ENCODE results near the gene KIF22.
"Not testable (repeated sequence)": the region's sequence is repeated elsewhere in the genome, so short reads cannot be mapped to it uniquely, and the experiment has no call there.

KIF22 gene

DNA sequence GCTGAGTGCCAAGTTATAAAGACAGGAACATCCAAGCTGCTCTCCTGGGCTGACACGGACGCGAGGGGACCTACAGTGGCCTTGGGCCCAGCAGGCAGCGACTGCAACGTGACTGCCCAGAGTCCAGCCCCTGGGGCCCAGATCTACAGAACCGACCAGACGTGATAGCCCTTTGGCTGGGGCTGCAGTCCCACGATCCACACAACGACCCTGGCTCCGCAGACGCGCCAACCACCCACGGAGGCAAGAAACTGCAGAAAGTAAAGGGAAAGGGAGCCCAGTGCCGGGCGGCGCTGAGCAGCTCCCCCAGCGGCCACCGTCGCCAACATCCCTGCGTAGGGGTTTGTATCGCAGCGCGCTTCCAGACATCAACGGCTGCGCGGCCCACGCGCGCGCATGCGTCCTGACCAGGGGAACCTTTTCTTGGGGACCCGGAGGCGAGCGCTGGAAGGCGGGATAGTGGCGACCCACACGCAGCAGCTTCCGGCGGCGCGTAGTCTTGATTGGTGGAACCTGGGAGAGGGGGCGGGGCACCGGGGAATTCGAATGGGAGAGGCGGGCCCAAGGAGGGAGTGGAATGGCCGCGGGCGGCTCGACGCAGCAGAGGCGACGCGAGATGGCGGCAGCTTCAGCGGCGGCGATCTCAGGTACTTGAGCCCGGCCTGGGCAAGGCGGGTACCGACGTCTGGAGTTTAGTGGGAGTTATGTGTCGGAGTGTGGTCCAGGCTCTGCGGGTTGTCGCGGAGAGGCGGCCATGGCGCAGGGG lies at the start of gene KIF22:
KIF22 (plus strand) TSS at position 569 of the 766 bp plus-strand sequence; CDS start at position 578, 9 bp downstream.
- peak; percentile 99 for DNase-seq (ENCODE audit: low read depth)

DNA sequence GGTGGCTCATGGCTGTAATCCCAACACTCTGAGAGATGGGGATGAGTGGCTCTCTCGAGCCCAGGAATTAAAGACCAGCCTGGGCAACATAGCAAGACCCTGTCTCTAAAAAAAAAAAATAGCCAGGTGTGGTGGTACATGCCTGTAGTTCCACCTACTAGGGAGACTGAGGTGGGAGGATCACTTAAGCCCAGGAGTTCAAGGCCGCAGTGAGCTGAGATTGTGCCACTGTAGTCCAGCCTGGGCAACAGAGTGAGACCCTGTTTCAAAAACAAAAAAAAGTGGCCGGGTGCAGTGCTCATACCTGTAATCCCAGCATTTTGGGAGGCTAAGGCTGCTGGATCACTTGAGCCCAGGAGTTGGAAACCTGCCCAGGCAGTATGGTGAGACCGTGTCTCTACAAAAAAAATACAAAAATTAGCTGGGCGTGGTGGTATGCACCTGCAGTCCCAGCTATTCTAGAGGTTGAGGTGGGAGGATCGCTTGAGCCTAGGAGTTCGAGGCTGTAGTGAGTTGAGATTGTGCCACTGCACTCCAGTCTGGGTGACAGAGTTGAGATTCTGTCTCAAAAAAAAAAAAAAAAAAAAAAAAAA lies 47.8 kb upstream of the KIF22 start:
- no peak for DNase-seq (ENCODE audit: low read depth)

DNA sequence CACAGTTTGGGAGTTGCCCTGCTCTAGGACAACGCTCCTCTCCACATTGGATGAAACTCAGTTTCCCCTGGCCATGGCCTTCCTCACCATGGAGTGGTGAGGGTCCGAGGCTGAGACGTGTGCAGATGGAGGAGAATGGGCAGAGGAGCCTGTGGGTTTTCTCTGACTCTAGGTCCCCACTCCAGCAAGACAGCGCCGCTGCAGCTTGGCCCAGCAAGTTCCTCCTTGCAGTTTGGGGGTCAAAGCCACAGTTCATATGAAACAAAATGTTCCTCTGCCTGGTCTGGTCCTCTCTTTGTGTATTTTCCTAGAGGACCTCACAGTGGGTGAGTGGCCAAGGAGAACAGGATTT lies 47.1 kb upstream of the KIF22 start:
- DNase-seq (ENCODE audit: low read depth) = no peak

DNA sequence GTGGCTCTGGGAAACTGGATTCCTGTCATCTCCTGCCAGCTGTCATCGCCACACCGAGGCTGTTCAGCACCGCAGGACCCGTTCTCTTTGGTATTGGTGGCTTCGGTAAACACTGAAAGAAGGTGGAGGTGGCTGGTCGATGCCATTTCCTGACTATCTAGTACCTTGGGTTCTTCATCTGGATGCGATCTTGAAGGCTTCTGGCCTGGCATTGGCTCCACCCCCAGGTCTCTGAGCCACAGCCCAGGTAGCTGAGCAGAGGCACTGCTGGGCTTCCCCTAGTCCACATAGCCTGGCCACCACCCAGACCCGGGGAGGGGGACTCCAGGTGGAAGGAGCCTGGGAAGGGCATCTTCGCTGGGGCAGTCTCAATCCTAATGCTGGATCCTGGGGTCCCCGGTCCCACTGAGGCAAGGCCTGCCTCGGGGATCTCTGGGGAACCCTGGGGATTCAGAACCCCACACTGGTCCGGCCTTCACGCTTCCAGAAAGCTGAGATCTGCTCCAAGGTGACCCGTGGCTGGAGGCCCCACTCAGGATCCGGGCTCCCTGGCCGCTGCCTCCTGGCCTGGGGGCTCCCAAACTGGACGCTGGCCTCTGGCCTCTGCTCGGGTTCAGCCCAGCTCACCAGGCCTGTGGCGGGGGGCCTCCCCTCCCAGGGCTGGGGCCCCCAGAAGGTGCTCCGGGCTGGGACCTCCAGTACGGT lies 46.6 kb upstream of the KIF22 start:
- DNase-seq (ENCODE audit: low read depth) = no peak

DNA sequence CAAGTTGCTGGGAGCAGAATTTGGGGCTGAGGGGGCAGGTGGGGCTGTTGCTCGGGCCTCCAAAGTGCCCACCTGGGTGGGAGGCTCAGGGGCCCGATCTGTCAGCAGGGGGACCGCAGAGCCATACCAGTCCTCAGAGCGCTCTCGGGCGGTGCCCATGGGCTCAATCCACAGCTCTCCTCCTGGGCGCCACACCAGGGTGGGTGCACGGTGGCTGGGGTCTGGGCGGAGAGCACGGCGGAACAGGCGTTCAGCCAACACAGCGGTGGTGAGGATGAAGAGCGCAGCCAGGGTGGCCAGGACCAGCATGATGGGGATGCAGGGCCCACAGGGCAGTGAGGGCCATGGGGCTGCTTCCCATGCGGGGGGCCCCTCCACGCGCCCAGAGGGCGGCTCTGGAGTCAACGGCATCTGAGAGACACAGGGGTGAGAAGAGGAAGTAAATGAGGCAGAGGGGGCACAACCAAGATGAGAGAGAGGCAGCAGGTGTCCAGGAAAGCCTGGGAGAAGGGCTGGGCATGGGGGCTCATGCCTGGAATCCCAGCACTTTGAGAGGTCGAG lies 45.9 kb upstream of the KIF22 start:
- no peak for DNase-seq (ENCODE audit: low read depth)

GRCh38 chr16:29745121-29745852 lies 45.3 kb upstream of the KIF22 start:
- no peak for DNase-seq (ENCODE audit: low read depth)

DNA sequence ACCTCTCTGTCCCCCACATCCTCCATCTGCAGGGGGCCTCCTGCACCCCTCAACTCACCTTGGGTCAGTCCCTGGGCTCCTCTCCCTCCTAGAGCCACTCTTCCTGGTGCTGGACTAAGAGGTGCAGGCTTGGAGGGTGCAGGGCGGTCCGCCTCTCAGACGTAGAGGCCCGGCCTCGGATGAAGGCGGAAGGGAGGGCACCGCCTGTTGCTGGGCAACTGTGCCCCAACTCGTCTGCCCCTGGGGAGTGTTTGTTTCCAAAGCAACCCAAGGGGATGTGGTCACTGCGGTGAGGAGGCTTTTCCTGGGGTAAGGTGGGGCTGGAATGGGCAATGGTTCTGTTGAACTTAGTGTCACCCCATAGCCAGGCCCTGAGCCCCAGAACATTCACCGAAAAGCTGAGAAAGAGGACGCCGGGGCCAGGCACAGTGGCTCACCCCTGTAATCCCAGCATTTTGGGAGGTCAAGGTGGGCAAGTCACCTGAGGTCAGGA lies 44.7 kb upstream of the KIF22 start, which contains the start of gene C16orf54:
C16orf54 (minus strand) TSS at position 138 of the 493 bp plus-strand sequence. CDS start 1,039 bp downstream, outside the sequence.
- DNase-seq (ENCODE audit: low read depth) = peak; percentile 88

- not testable (repeated sequence) for DNase-seq (ENCODE audit: low read depth)
Observed at GRCh38 chr16:29746518-29746917, 44.0 kb upstream of the KIF22 start.

GRCh38 chr16:29747947-29748759 lies 42.4 kb upstream of the KIF22 start:
- DNase-seq (ENCODE audit: low read depth) = no peak

DNA sequence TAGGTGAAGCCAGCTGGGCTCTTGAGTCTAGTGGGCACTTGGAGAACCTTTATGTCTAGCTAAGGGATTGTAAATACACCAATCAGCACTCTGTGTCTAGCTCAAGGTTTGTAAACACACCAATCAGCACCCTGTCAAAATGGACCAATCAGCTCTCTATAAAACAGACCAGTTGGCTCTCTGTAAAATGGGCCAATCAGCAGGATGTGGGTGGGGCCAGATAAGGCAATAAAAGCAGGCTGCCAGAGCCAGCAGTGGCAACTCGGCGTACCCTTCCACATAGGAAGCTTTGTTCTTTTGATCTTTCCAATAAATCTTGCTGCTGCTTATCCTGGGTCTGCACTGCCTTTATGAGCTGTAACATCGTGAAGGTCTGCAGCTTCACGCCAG lies 41.8 kb upstream of the KIF22 start:
- DNase-seq (ENCODE audit: low read depth) = not testable (repeated sequence)

- DNase-seq (ENCODE audit: low read depth) = no peak
Observed at GRCh38 chr16:29753516-29753915, 37.0 kb upstream of the KIF22 start.

DNA sequence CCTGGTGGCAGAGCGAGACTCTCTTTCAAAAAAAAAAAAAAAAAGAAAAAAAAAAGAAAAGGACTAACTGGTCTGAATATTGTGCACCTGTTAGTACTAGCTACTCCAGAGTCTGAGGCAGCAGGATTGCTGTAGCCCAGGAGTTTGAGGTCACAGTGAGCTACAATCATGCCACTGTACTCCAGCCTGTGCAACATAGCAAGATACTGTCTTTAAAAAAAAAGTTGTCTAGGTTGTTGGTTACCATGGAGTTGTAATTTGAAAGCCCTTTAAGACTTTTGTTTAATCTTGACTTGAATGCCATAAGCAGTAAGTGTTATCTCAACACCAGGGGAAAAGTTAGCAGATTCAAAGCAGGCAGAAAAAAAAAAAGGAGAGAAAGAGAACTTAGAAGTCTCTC lies 33.9 kb upstream of the KIF22 start:
- DNase-seq (ENCODE audit: low read depth) = no peak

DNA sequence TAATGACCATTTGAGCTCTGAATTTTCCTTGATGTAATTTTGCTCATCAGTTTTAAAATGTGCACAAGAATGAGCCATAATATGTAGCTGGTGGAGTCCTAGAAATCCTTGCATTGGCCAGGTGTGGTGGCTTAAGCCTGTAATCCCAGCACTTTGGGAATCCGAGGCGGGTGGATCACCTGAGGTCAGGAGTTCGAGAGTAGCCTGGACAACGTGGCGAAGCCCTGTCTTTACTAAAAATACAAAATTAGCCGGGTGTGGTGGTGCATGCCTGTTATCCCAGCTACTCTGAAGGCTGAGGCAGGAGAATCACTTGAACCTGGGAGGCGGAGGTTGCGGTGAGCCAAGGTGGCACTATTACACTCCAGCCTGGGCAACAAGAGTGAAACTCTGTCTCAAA lies 33.5 kb upstream of the KIF22 start:
- DNase-seq (ENCODE audit: low read depth) = not testable (repeated sequence)

GRCh38 chr16:29757950-29758466 lies 32.5 kb upstream of the KIF22 start:
- no peak for DNase-seq (ENCODE audit: low read depth)

- no peak for DNase-seq (ENCODE audit: low read depth)
Observed at GRCh38 chr16:29760567-29761279, 29.8 kb upstream of the KIF22 start.

DNA sequence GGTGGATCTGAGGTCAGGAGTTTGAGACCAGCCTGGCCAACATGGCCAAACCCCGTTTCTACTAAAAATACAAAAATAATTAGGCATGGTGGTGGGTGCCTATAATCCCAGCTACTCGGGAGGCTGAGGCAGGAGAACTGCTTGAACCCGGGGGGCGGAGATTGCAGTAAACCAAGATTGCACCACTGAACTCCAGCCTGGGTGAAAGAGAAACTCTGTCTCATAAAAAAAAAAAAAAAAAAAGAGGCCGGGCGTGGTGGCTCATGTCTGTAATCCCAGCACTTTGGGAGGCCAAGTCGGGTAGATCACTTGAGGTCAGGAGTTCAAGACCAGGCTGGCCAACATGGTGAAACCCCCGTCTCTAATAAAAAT lies 29.3 kb upstream of the KIF22 start:
- not testable (repeated sequence) for DNase-seq (ENCODE audit: low read depth)

GRCh38 chr16:29761882-29762281 lies 28.7 kb upstream of the KIF22 start:
- DNase-seq (ENCODE audit: low read depth) = no peak

DNA sequence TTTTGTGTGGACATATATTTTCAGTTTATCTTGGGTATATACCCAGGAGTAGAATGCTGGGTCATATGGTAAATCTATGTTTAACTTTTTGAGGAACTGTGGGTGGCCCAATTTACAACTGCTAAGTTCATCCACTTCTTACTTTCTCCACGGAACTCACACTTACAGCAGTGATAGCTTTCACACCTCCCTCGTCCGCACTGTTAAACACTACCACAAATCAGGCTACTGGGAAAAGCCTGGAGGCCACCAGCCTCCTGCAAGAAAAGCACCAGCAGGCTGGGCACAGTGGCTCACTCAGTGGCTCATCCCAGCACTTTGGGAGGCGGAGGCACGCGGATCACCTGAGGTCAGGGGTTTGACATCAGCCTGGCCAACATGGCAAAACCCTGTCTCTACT lies 27.2 kb upstream of the KIF22 start:
- DNase-seq (ENCODE audit: low read depth) = no peak

DNA sequence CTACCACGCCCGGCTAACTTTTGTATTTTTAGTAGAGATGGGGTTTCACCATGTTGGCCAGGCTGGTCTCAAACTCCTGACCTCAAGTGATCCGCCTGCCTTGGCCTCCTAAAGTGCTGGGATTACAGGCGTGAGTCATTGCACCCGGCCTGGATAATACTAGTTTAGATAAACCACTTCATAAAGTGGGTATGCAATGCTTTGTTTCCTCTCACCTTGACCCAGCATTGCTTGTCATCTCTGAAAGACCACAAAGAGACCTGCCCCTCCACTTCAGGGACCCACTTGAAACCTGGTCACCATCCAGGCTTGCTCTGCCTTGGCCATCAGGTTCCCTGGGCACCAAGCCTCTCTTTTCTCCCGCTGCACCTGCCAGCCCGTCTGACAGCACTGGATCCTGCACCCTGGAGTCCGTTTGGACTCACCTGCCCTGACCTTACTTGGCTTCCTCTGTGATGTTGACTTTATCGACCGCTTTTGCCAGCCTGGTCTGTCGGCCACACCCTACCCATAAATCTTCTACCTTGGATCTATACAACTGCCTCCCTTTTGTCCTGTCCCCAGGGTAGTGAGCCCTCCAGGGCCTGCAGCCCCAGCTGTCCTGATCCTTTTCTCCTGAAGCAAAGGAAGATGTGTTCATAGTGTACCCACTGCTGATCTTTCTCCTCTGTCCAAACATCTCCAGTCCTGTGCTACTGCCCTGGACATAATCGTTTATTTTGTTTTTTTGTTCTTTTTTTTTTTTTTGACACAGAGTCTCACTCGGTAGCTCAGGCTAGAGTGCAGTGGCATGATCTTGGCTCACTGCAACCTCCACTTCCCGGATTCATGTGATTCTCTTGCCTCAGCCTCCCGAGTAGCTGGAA lies 25.2 kb upstream of the KIF22 start:
- DNase-seq (ENCODE audit: low read depth) = no peak
